Retina (tissue), 1 donor: ENCODE measurements around the gene RGS5.
"Not testable (repeated sequence)": the region's sequence is repeated elsewhere in the genome, so short reads cannot be mapped to it uniquely, and the experiment has no call there.

Experiments
- DNase-seq: peaks from one replicate; pipeline ENCODE4 v3.0.0-alpha.2; 2016

The RGS5 gene, protein sequence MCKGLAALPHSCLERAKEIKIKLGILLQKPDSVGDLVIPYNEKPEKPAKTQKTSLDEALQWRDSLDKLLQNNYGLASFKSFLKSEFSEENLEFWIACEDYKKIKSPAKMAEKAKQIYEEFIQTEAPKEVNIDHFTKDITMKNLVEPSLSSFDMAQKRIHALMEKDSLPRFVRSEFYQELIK

DNA sequence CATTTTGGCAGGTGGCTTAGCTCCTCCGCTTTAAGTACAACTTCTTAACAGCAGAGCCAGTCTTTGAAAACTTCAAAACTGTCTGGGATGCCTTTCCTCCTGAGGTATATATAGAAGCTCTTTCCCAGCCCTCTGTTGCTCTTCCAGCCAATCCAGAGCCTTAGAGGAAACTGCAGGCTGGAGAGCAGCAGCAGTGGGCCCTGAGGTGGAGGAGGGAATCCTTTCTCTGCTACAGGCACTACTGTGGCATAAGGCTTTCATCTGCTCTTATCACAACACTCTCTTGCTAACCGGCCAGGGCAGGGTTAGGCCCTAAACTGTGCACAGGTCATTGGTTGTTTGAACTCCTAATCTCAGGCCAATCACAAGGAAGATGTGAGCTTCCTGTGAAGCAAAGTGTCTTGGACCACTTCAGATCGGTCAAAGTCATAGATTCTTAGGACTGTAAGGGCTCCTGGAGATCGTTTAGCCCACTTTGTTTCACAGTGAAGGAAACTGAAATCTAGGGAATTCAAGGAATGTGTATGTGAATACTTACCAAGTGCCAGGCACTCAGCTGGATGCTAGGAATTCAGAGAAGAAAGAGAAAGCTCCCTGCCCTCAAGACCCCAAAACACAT lies at the start of gene RGS5:
TSS of gene RGS5 (minus strand) at position 84 of the 619 bp plus-strand sequence. CDS start at position 3, 81 bp downstream.
- peak; percentile 36 for DNase-seq

DNA sequence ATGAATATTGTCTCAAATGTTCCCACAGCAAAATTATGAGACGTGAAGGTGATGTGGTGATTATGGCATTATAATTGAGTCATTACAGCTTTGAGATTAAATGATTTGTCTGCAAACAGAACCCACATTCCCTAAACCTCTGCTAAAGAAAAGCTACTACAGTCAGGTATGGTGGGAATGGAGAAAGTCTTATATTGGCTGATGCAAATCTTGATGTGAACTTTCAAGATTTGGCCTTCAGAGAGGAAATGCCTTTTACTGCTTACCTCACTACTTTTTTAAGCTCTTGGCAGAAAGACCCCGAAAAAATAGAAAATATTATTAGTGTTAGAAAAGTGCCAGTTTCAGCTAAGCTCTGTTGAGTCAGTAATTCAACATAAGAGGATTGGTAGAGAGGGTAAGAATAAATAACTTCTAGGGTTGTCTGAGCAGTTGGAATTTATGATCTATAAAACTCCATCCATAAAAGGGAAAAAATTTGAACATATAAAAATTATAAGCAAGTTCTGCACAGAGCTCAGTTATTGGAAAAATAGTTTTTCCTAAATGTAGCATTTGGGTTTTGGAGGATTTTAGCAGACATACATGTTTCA lies 47.8 kb upstream of the RGS5 start:
- no peak for DNase-seq

DNA sequence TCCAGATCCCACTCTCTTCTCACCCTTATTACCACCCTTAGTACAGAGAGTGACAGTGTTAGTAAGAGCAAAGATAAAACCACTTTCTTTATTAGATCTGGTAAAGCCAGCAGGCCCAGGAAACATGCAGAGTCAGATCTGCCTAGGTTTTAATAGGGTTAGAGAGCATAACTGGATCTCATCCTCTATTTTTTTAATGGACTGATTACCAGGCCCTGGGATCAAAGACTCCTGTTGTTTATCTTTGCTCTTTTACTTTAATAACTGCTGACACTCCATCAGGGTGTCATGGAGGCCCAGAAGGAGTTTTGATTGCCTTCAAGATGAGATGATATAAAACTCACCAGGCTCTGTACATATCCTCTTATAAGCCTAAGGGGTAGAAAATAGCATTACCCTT lies 45.3 kb upstream of the RGS5 start:
- DNase-seq, result no peak

DNA sequence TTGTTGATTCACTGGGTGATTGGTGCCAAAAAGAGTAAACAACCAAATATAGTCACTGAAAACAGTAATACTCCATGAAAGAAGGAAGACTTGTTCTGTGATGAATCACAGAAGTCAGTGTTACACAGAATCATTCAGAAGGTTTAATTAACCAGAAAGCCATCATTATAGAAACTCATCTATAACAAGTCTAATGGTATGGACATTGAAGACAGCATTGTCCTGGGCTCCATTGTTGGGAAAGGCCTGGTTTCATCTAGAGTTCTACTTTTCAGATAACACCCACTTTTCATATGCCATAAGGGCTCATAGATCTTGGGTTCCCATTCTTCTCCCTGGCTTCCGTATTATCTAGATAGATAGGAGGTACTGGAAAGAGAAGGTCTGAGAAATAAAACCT lies 41.9 kb upstream of the RGS5 start:
- DNase-seq, result peak; percentile 9

DNA sequence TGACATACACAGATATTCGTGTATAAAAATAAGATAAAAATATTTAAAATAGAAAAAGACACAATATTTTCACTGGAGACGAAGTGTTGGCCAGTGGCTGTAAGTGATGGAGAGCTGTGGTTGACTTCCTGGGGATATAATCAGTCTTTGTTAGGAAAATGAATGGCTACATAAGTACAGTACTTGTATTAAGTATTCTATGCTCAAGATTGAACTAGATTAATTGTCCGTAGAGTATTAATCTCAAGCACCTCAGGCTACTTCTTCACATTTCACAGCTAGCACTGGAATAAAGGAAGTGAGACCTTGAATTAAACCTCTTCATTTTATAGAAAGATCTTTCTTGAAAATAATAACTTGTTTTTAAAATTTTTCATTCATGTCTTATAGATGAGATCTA lies 39.0 kb upstream of the RGS5 start:
- no peak for DNase-seq

DNA sequence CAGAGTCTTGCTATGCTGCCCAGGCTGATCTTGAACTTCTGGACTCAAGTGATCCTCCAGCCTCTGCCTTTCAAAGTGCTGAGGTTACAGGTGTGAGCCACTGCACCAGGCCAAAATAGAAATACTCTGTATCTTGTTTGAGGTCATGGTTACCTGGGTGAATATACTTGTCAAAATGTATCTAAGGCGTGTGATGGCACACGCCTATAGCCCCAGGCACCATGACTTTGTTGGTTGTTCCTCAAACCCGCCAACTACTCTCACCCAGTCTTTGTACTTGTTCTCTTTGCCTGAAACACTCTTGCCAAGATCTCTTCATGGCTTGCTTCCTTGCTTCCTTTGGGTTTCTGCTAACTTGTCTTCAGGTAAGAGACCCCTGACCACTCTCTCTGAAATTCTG lies 38.0 kb upstream of the RGS5 start:
- DNase-seq, result no peak

DNA sequence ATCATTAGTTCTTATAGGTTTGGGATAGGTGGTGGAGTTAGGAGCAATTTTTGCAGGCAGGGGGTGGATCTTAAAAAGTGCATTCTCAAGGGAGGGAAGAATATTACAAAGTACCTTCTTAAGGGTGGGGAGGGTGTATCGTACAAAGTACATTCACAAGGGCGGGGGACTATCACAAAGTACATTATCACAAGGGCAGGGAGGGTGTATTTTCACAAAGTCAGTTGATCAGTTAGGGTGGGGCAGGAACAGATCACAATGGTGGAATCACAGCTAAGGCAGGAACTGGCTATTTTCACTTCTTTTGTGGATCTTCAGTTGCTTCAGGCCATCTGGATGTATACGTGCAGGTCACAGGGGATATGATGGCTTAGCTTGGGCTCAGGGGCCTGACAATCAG lies 30.9 kb upstream of the RGS5 start:
- not testable (repeated sequence) for DNase-seq

DNA sequence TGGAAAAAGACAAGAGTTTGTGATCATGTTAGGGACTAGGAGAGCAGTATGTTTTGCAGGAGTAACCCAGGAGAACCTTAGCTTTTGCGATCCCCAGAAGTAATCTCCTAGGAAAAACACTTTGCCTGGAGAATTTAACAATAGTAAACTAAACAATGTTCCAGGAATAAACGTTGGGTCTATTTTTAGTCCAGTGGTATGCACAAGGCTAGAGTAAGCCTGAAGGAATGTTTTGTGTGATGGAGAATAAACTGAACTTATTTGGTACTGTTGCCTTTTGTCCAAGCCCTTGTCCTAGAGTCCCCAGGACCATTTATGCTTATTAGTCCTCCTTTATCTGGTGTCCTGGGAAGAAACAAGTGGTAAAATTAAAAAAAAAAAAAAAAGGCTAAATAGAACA lies 28.7 kb upstream of the RGS5 start:
- no peak for DNase-seq

DNA sequence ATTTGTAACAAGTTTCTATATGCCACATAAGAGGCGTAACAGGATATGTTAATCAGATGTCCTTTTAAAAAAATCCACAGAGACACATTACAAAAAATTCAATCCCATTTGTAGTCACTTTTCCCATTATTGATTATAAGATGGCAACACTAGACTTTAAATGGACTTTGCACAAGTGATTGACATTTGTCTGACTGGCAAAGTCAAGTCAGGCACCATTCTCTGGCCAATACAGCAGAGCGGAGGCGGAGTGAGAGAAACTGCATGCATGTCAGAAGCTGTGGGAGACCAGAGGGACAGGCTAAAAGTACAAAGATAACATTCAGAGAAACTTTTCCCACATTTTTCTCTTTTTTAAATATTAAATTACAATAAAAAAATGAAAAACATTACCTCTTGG lies 28.1 kb upstream of the RGS5 start:
- DNase-seq, result no peak

DNA sequence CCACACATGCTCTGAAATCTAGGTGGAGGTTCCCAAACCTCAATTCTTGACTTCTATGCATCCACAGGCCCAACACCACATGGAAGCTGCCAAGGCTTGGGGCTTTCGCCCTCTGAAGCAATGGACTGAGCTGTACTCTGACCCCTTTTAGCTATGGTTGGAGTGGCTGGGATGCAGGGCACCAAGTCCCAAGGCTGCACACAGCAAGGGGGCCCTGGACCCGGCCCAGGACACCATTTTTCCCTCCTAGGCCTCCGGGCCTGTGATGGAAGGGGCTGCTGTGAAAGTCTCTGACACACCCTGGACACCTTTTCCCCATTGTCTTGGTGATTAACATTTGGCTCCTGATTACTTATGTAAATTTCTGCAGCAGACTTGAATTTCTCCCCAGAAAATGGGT lies 25.6 kb upstream of the RGS5 start:
- not testable (repeated sequence) for DNase-seq

DNA sequence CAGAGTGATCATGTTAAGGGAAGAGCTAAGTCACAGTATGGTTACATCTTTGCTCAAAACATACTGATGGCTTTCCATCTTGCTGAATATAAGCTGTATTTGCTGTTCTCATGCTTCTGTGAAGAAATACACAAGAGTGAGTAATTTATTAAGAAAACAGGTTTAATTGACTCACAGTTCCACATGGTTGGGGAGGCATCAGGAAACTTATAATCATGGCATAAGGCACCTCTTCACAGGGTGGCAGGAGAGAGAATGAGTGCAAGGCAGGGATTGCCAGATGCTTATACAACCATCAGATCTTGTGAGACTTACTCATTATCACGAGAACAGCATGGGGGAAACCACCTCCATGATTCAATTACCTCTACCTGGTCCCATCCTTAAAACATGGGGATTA lies 24.4 kb upstream of the RGS5 start:
- no peak for DNase-seq

DNA sequence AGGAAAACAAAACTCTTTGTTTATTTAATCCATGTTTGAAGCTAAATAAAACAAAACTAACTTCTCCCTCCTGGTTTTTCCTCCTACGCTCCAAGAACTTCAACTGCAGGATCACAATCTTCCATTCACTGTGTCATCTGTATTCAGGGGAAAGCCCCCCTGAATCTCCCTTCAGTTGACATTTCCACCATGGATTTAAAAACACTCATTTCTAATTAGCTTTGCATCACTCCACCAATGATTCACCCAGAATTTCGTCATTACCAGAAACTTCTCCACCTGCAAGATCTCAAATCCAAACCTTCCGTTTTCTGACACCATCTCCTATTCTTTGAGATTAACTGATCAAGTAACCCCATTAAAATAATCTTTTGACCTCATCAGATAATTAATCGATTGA lies 10.9 kb upstream of the RGS5 start:
- DNase-seq, result no peak

DNA sequence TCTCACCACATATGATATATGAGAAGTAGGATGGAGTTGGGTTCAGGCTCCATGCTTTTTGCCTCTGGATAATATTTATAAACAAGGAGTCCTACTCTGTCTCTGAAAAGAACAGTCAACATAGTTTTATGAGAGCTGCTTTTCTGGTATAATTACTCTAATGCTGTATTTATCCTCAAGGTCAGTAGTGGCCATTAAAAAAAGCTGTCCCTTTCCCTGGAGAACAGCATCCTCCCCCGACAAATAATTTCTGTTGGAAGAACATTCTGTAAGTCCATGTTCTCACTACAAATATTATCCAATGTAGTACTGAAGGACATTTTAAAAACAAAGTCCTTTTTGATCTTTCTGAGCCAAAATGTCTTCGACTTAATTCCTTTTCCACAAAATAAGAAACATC lies 9.0 kb upstream of the RGS5 start:
- no peak for DNase-seq

DNA sequence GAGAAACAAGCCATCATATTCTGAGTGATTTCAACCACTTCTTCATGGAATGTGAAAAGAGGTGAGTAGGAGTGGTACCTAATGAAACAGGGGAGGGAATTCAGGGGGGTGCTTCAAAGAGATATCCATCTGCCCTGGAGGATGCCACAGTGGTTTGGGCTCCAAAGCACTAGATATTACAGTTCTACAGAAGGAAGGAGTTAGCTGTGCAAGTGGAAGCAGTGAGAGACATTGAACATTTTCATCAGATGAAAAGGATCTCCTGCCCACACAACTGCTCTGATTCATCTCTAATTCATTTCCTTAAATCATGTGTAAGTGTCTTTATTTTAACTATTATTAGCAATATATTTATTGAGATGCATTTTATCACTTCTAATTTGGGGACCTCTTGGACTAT lies 2.8 kb upstream of the RGS5 start:
- DNase-seq, result no peak

DNA sequence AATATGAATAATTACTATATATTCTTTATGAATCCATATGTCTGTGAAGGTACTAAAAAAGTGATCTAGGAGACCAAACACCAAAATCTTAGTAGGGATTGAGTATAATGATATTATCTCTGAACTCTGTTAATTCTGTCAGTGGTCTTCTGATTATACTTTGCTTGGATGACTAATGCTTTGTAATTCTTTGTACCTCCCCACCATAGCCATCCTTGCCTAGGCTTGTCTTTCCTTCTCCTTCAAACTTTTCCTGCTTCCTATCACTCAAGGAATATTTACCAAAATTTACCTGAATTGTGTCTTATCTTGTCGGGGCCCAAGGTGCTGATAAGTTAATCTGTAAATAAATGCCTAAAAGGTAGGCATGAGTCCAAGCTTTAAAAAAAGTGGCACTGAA lies 845 bp upstream of the RGS5 start:
- DNase-seq, result no peak

DNA sequence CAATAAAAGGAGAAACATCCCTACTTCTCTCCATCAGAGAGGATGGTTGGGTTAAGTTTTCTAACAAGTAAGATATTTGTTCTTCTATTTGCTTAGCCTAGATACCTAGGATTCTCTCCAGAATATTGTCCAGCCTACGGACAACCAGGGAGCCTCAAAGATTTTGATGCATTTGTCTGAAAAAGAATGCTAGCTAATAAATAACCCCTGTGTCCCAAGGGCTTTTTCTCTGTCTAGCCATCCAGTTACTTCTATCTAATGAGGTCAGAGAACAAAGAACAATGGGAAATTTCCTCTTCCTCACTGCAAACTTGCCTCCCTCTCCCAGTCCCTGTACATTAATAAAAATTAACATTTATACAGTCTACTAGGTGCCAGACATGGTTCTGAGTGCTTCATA lies 810 bp downstream of the RGS5 start:
- peak; percentile 15 for DNase-seq

DNA sequence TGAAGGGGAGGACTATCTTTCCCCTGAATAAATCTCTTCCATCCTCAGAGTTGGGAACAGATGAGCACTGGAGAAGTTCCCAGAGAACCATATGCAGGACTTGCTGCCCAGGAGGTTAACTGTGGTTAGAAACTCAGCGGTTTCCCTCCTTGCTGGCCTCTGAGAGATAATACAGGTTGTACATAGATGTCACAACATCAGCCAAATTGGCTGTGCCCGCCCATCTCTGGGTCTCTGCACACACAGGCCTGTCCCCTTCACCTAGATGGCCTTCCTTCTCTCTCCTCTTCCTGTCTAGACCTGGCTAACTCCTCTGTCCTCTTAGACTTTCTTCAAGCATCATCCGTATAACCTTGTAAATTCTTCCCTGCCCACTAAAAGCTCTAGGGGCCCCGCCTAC lies 5.7 kb downstream of the RGS5 start:
- no peak for DNase-seq

DNA sequence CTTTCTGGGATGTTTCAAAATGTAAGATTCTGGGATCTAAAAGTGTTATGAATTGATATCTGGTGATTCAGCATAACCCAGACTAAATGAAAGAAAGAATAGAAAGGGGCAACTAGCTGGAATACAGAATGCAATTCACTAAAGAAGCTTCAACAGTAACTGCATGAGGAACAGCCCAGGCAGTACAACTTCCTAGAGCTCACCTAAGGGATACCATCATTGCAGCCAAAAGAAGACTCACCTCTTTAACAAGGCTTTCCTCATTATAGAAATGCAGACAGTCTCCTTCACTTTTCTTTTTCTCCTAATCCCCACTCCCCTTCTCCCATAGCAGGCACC lies 6.3 kb downstream of the RGS5 start:
- no peak for DNase-seq

DNA sequence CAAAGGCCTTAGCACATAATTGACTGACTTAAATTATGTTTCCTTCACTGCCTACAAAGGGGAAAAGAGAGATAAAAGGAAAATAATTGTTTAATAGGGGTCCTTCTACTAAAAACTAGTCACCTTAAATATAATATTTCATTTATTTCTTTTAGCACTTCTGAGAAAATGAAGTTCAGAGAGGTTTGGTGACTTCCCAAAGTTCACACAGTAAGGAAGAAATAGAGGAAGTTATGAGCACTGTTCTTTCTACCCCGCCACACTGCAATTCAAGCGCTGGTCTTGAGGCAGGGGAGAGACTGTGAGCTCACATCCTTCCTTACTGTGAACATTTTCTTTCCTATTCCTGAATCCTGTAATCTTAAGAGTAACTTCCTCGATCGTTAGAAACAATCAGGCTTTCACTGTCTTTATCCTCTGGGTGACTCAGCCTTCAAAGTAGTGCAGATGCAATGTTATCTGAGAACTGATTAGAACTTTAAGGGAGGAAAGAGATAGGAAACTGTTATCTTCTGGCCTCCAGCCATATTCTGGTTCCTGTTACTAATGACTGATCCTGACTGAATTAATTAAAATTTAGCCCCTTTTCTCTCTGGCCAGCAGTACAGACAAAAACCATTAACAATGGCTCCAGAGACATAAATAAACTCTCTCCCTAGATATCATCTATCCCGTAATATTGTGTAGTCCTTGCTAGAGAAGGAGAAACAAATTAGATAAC lies 6.8 kb downstream of the RGS5 start:
- DNase-seq, result no peak

DNA sequence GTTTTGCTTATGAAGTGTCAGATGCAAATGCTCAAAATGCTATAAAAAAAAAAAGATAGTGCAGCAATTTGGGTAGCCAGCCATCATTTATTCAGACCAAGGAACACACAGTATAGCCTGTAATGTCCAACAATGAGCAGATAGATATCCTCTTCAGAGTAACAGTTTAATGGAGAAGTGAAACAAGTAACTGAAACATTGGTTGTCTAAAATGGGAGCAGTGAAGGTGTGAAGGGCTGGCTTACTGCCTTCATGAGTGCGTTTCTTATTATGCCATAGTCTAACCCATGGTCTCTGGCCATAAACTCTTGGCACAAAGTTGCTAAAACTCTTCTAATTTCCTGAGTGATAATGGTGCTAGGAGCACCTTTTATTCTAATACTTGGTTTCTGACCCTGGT lies 11.4 kb downstream of the RGS5 start:
- DNase-seq, result no peak

DNA sequence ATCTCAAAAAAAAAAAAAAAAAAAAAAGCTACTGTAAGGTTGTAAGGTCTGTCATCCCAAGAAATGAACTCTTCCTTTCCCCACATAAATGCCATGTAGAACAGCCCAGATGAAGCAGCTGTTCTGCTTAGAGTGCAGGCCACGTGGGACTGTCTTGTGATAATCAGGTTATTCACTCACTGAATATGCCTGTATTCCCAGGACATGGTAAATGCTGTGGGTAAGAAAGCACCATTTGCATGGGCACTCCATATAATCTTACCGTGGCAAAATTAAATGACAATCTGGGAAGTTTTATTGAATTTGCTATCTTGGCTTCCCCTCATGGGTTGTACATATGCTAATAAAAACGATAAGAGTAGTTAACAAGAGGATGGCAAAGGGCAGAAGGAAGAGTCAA lies 13.8 kb downstream of the RGS5 start:
- DNase-seq, result no peak

DNA sequence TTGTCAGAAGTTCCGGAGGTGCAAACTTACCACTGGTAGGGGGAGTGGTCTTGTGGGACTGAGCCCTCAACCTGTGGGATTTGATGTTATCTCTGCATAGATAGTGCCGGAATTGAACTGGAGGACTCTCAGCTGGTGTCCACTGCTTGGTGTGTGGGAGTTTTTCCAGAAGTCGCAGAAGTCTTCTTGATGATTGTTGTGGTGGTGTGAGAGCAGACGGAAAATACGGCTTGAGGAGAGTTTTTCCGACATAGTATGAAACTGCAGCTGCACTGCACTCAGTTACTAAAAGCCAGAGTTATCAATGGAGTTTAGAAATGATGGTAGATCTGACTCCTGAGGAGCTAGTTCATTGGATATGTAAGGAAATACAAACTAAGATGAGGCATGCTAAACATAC lies 14.9 kb downstream of the RGS5 start:
- DNase-seq, result no peak

DNA sequence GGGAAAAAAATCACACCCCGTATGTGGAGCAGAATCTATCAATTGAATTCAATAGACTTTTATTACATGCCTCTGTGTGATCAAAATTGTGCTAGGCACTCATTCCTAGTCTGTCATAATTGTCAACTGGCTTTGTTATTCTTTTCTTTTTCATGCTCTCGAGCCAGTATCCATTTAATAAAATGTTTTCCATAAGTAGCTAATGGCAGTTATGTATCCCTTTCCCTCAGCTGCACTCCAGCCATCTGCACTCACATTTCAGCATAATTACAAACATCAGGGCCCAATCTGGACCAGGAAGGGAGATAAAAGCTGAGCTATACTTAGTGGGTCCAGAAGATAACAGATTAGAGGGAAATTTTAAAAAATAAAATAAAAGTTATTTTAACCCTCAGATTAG lies 15.9 kb downstream of the RGS5 start:
- DNase-seq, result no peak

DNA sequence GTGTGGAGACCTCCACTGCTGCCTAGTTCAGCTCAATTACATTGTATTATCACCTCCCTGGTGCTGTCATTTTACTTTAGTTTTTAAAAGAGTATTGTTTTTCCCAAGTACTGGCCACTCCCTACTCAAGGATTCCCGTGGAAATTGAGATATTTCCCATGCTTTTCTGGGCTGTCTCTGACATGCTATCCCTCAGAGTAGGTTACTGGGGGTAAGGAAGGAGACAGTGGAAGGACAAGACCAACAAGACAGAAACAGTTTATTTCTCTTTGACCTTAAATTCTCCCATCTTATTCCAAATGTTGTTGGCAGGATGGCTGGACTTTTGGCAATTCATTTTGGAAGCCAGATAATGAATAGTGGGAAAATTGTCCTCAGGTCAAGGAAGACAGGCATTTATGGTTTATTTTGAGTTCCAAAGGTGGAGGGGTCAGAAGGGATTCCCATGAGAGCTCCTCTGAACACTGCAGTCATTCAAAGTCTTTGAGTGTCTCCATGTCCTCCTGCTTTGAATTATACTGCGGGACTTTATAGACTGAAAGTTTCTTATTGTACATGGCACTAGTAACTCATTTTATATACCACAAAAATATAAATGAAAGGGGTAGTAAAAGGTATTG lies 20.3 kb downstream of the RGS5 start:
- DNase-seq, result no peak
